HEK293 (cell line): ENCODE measurements around the gene CELA2A.

ENCODE experiments used
- MEIS1 ChIP-seq: sonication (generic); formaldehyde crosslinking; IDR thresholded peaks from 2 replicates; pipeline ENCODE4 v1.8.1; 2022; ENCODE audit warnings: missing genetic modification reagents, mild to moderate bottlenecking, borderline replicate concordance
- ZNF274 ChIP-seq, 2 experiments: fragments of 200-500 bp in 1 of 2; fragments of 450-650 bp in 1 of 2; sonication (Bioruptor generic) in 1 of 2; formaldehyde crosslinking in 1 of 2; IDR thresholded peaks; 2 replicates each; pipeline versions ENCODE4 v1.5.1 to v1.6.1; 2014 to 2016; ENCODE audit warnings: borderline replicate concordance in 1 of 2, inconsistent platforms in 1 of 2, low read length in 1 of 2, missing biosample characterization in 1 of 2, missing genetic modification characterization in 1 of 2

GRCh38 chr1:15442119-15442518 lies 14.4 kb upstream of the CELA2A start:
- TF ChIP-seq ZNF274 (IDR thresholded peaks at IDR 0.05; ENCODE audit: low read length), result no peak
- no peak for TF ChIP-seq ZNF274 (tag by site-specific recombination; IDR thresholded peaks at IDR 0.05; ENCODE audit: borderline replicate concordance)
- no peak for TF ChIP-seq MEIS1 (CRISPR knock-in tag)
